ENCODE measurements around the gene PRSS2. TPM values are rescaled to one million over a fixed set of nuclear protein-coding genes. Genes with fewer than 3 reads are reported as not detected.
A peak's percentile ranks its signal among the peaks of the same experiment; 100 is the strongest.

Gene PRSS2
- total and polyA plus RNA-seq, 9 of the 15 experiments (the other 6 are each of a cell fraction or from before 2014, with no cell fraction given): 1.3 to 23.9 (median 3.8) TPM

DNA sequence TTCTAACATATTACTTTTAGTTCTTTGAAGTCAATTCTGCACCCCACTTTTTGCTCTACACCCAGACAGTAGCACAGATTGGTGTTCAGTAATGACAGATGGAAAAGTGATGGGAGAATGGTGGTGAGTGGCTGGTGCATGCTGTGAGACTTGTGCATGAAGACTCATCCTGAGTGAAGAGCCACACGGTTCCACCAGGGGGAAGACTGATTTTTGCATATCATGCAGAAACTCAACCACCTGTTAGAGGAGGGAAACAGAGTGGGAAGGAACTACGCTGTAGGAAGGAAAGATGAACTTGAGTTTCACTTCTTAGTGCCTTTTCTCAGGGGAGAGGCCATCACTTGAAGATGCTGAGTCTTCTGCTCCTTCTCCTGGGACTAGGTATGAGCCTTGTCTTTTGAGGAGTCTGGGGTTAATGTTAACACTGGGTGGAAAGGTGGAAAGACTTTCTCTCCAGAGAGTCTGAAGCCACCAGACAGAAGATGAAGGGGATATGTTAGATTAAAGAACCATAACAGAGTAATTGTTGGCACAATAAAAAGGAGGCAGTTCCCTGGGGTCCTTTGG, 30.8 kb upstream of the PRSS2 start (continued):
- TF ChIP-seq, protein P1, sequence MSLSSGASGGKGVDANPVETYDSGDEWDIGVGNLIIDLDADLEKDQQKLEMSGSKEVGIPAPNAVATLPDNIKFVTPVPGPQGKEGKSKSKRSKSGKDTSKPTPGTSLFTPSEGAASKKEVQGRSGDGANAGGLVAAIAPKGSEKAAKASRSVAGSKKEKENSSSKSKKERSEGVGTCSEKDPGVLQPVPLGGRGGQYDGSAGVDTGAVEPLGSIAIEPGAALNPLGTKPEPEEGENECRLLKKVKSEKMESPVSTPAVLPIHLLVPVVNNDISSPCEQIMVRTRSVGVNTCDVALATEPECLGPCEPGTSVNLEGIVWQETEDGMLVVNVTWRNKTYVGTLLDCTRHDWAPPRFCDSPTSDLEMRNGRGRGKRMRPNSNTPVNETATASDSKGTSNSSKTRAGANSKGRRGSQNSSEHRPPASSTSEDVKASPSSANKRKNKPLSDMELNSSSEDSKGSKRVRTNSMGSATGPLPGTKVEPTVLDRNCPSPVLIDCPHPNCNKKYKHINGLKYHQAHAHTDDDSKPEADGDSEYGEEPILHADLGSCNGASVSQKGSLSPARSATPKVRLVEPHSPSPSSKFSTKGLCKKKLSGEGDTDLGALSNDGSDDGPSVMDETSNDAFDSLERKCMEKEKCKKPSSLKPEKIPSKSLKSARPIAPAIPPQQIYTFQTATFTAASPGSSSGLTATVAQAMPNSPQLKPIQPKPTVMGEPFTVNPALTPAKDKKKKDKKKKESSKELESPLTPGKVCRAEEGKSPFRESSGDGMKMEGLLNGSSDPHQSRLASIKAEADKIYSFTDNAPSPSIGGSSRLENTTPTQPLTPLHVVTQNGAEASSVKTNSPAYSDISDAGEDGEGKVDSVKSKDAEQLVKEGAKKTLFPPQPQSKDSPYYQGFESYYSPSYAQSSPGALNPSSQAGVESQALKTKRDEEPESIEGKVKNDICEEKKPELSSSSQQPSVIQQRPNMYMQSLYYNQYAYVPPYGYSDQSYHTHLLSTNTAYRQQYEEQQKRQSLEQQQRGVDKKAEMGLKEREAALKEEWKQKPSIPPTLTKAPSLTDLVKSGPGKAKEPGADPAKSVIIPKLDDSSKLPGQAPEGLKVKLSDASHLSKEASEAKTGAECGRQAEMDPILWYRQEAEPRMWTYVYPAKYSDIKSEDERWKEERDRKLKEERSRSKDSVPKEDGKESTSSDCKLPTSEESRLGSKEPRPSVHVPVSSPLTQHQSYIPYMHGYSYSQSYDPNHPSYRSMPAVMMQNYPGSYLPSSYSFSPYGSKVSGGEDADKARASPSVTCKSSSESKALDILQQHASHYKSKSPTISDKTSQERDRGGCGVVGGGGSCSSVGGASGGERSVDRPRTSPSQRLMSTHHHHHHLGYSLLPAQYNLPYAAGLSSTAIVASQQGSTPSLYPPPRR (CRISPR knock-in tag; IDR thresholded peaks at IDR 0.05; ENCODE audit: borderline replicate concordance): 0 out of 2 replicates have a peak, but pooled peaks have one; percentile 65
- TF ChIP-seq ZNF311 (CRISPR knock-in tag; IDR thresholded peaks at IDR 0.05): no peak
- no peak for TF ChIP-seq ZNF212 (CRISPR knock-in tag; IDR thresholded peaks at IDR 0.05)
- TF ChIP-seq C11orf30 (IDR thresholded peaks at IDR 0.05; ENCODE audit: low read depth): peak; percentile 59
- TF ChIP-seq, protein P2, sequence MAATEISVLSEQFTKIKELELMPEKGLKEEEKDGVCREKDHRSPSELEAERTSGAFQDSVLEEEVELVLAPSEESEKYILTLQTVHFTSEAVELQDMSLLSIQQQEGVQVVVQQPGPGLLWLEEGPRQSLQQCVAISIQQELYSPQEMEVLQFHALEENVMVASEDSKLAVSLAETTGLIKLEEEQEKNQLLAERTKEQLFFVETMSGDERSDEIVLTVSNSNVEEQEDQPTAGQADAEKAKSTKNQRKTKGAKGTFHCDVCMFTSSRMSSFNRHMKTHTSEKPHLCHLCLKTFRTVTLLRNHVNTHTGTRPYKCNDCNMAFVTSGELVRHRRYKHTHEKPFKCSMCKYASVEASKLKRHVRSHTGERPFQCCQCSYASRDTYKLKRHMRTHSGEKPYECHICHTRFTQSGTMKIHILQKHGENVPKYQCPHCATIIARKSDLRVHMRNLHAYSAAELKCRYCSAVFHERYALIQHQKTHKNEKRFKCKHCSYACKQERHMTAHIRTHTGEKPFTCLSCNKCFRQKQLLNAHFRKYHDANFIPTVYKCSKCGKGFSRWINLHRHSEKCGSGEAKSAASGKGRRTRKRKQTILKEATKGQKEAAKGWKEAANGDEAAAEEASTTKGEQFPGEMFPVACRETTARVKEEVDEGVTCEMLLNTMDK (IDR thresholded peaks at IDR 0.05; ENCODE audit: borderline replicate concordance, insufficient read depth, low read depth, low read length, poor library complexity, severe bottlenecking): peak; percentile 49
- TF ChIP-seq, protein P3, sequence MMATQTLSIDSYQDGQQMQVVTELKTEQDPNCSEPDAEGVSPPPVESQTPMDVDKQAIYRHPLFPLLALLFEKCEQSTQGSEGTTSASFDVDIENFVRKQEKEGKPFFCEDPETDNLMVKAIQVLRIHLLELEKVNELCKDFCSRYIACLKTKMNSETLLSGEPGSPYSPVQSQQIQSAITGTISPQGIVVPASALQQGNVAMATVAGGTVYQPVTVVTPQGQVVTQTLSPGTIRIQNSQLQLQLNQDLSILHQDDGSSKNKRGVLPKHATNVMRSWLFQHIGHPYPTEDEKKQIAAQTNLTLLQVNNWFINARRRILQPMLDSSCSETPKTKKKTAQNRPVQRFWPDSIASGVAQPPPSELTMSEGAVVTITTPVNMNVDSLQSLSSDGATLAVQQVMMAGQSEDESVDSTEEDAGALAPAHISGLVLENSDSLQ (IDR thresholded peaks at IDR 0.05): no peak
- TF ChIP-seq YY1 (IDR thresholded peaks at IDR 0.05; ENCODE audit: borderline replicate concordance in 1 of 3, control insufficient read depth in 1 of 3, extremely low read depth in 1 of 3, insufficient read depth in 3 of 3, insufficient read length in 1 of 3, insufficient replicate concordance in 2 of 3, low read depth in 1 of 3, low read length in 2 of 3): no peak
- TF ChIP-seq ZC3H11A (IDR thresholded peaks at IDR 0.05; ENCODE audit: low read depth, low read length): no peak
- TF ChIP-seq, protein P4, sequence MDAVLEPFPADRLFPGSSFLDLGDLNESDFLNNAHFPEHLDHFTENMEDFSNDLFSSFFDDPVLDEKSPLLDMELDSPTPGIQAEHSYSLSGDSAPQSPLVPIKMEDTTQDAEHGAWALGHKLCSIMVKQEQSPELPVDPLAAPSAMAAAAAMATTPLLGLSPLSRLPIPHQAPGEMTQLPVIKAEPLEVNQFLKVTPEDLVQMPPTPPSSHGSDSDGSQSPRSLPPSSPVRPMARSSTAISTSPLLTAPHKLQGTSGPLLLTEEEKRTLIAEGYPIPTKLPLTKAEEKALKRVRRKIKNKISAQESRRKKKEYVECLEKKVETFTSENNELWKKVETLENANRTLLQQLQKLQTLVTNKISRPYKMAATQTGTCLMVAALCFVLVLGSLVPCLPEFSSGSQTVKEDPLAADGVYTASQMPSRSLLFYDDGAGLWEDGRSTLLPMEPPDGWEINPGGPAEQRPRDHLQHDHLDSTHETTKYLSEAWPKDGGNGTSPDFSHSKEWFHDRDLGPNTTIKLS (IDR thresholded peaks at IDR 0.05; ENCODE audit: borderline replicate concordance, low read depth): no peak
- TF ChIP-seq ZKSCAN8 (CRISPR knock-in tag; IDR thresholded peaks at IDR 0.05): no peak
- TF ChIP-seq ETV6 (IDR thresholded peaks at IDR 0.05; ENCODE audit: borderline replicate concordance in 1 of 2, low read depth in 2 of 2, low read length in 1 of 2): no peak
- no peak for TF ChIP-seq ETV6 (CRISPR knock-in tag; IDR thresholded peaks at IDR 0.05; ENCODE audit: borderline replicate concordance)
- no peak for TF ChIP-seq SMAD4 (CRISPR knock-in tag; conservative IDR thresholded peaks at IDR 0.05)
- TF ChIP-seq ZNF551 (CRISPR knock-in tag; IDR thresholded peaks at IDR 0.05): no peak
- no peak for TF ChIP-seq TOE1 (IDR thresholded peaks at IDR 0.05; ENCODE audit: borderline replicate concordance)
- TF ChIP-seq TOE1 (CRISPR knock-in tag; IDR thresholded peaks at IDR 0.05; ENCODE audit: borderline replicate concordance, low read depth): peak; percentile 67; the same call in 1 of the 2 replicates
- TF ChIP-seq BRF1 (IDR thresholded peaks at IDR 0.05; ENCODE audit: borderline replicate concordance, extremely low read depth, insufficient read length): no peak
- TF ChIP-seq ZNF316 (IDR thresholded peaks at IDR 0.05): peak; percentile 80

All from K562 (cell line).